ENCODE results near the gene KIAA1671. TPM values are rescaled to one million over a fixed set of nuclear protein-coding genes. Genes with fewer than 3 reads are reported as not detected.
A peak's percentile ranks its signal among the peaks of the same experiment; 100 is the strongest.

KIAA1671 gene
- total and polyA plus RNA-seq, 2 of the 13 experiments (the other 11 are each of a cell fraction or from before 2014, with no cell fraction given) = 13.5 to 13.6 TPM

- H2AFZ ChIP-seq (ENCODE audit: low read length) = no peak overlapping the region
- FAIRE-seq (peak; percentile 59), DNase-seq (ENCODE audit: low spot score) (peak; percentile 59), ATAC-seq (peak; percentile 80)
- H3K4me2 ChIP-seq (ENCODE audit: low read depth, low read length) = no peak overlapping the region
- no peaks in the 10 kb centered on the region for H4K20me1 ChIP-seq (ENCODE audit: insufficient read depth, low read length)
- ChIA-PET POLR2A (no interaction called here), CTCF (ENCODE audit: low intra/inter-chr PET ratio, low total read pairs) (interaction anchor here (0.6 to 1.3 kb wide), 2 partner anchors 121 to 132 kb away, joined by 3 to 4 read pairs; no protein-coding TSS in a partner anchor)
- H3K79me2 ChIP-seq (ENCODE audit: insufficient read depth, low read length) = no peaks in the 10 kb centered on the region
- no peaks in the 10 kb centered on the region for H3K9me3 ChIP-seq (ENCODE audit: low read length)
- 64% methylated on average over 14 of the region's 15 CpGs for WGBS (ENCODE audit: low lambda C conversion rate)
- no peaks in the 10 kb centered on the region for H3K4me1 ChIP-seq (ENCODE audit: insufficient read depth, low read length)
- BruUV-seq (replicated peaks) = no TSS peak
- H3K27ac ChIP-seq (ENCODE audit: extremely low read length, insufficient read depth, low read length) = no peak overlapping the region
- H3K36me3 ChIP-seq (replicated peaks in 1 of 2; ENCODE audit: control insufficient read depth in 1 of 2, insufficient read depth in 2 of 2, low read length in 2 of 2) = peaks cover 0 to 5% of the 10 kb centered on the region in 2 experiments; a peak in 1 of 5 replicates
- intact Hi-C loops (cut with micrococcal nuclease; ENCODE audit: unreplicated experiment) (no loop called here), in situ Hi-C loops (cut with HindIII; ENCODE audit: extremely low pct_ligation_motif_present, low pct_unique_long_range_greater_than_20kb) (no loop called here)
- H3K4me3 ChIP-seq (replicated peaks in 1 of 3; ENCODE audit: insufficient read depth in 1 of 3, low read depth in 2 of 3, low read length in 3 of 3) = no peak overlapping the region
- H3K9ac ChIP-seq (ENCODE audit: insufficient read depth, low read depth, low read length) = no peak overlapping the region
- 0 out of 2 replicates have a peak, but pooled peaks have one; percentile 27 for TF ChIP-seq ZNF549 (CRISPR knock-in tag; IDR thresholded peaks at IDR 0.05)
- TF ChIP-seq, protein P1, sequence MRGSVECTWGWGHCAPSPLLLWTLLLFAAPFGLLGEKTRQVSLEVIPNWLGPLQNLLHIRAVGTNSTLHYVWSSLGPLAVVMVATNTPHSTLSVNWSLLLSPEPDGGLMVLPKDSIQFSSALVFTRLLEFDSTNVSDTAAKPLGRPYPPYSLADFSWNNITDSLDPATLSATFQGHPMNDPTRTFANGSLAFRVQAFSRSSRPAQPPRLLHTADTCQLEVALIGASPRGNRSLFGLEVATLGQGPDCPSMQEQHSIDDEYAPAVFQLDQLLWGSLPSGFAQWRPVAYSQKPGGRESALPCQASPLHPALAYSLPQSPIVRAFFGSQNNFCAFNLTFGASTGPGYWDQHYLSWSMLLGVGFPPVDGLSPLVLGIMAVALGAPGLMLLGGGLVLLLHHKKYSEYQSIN (CRISPR knock-in tag; IDR thresholded peaks at IDR 0.05; ENCODE audit: borderline replicate concordance) = no peak
- peak; percentile 59 for TF ChIP-seq XRCC5 (optimal IDR thresholded peaks at IDR 0.05; ENCODE audit: low read length)
- no peak for TF ChIP-seq ESRRA (CRISPR knock-in tag; IDR thresholded peaks at IDR 0.05; ENCODE audit: low read depth)
- TF ChIP-seq ZNF598 (CRISPR knock-in tag; IDR thresholded peaks at IDR 0.05; ENCODE audit: borderline replicate concordance) = no peak
- TF ChIP-seq CTCF (CRISPR knock-in tag; IDR thresholded peaks at IDR 0.05) = peak; percentile 90
- no peak for TF ChIP-seq SIX1 (CRISPR knock-in tag; IDR thresholded peaks at IDR 0.05; ENCODE audit: borderline replicate concordance)
- 0 out of 2 replicates have a peak, but pooled peaks have one; percentile 13 for TF ChIP-seq RXRA (CRISPR knock-in tag; IDR thresholded peaks at IDR 0.05)
- peak; percentile 76 for TF ChIP-seq STAG1 (CRISPR knock-in tag; IDR thresholded peaks at IDR 0.05)
- peak; percentile 62 for TF ChIP-seq RAD21 (CRISPR knock-in tag; IDR thresholded peaks at IDR 0.05)
- peak; percentile 39; the same call in 1 of the 2 replicates for TF ChIP-seq KDM2A (CRISPR knock-in tag; IDR thresholded peaks at IDR 0.05; ENCODE audit: borderline replicate concordance, low read depth)
- TF ChIP-seq ARID3A (IDR thresholded peaks at IDR 0.05; ENCODE audit: low read depth, low read length) = peak; percentile 27; the same call in 1 of the 2 replicates
- TF ChIP-seq SMC3 (IDR thresholded peaks at IDR 0.05; ENCODE audit: low read length) = peak; percentile 57
- TF ChIP-seq TFE3 (CRISPR knock-in tag; IDR thresholded peaks at IDR 0.05) = 0 out of 2 replicates have a peak, but pooled peaks have one; percentile 32
- TF ChIP-seq BHLHE40 (IDR thresholded peaks at IDR 0.05; ENCODE audit: low read length) = 0 out of 2 replicates have a peak, but pooled peaks have one; percentile 14
- H3K27me3 ChIP-seq (ENCODE audit: control insufficient read depth in 1 of 2, insufficient read depth in 2 of 2, low read length in 2 of 2) = no peaks in the 10 kb centered on the region
These were observed 249.9 kb downstream of the KIAA1671 start for GRCh38 chr22:25202290-25202921.
